ENCODE data around the gene FAM13A.

The FAM13A gene

DNA sequence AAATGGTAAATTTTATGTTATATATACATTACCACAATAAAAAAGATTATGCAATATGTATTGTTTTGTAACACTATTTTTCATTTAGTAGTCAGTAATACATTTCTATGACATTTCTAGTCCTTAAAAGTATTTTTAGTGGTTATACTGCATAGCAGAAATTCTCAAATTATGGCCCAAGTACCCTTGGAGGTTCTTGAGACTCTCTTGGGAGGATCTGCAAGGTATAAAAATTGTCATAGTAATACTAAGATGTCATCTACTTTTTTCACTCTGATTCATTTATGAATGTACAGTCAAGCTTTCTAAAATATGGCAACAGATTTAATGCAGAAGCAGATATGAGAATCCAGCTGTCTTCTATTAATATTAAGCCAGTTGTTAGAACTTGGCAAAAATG, 220.8 kb downstream of the FAM13A start:
- Histone ChIP-seq H2BK12ac (ENCODE audit: low read length) (no peak overlapping the region), H2BK15ac (ENCODE audit: low read length) (no peak overlapping the region), H3K27me3 (ENCODE audit: control insufficient read depth in 3 of 3, insufficient read depth in 3 of 3, low read depth in 1 of 3, low read length in 3 of 3) (no peaks in the 10 kb centered on the region), H3K14ac (ENCODE audit: low read length) (no peak overlapping the region), H3K9ac (ENCODE audit: low read depth, low read length, poor library complexity) (no peak overlapping the region), H3K4me2 (ENCODE audit: insufficient read depth, low read length, poor library complexity, severe bottlenecking) (no peak overlapping the region), H3K4me1 (ENCODE audit: control insufficient read depth in 2 of 2, insufficient read depth in 1 of 2, low read depth in 1 of 2, low read length in 2 of 2) (no peaks in the 10 kb centered on the region), H3K23ac (ENCODE audit: low read depth, low read length, poor library complexity) (no peak overlapping the region), H2AFZ (ENCODE audit: low read length) (no peak overlapping the region), H3K27ac (replicated peaks; ENCODE audit: low read length) (no peak overlapping the region), H3K4ac (ENCODE audit: low read length) (no peak overlapping the region), H2AK5ac (ENCODE audit: low read depth, low read length) (no peak overlapping the region), H3K9me3 (replicated peaks in 1 of 2; ENCODE audit: control insufficient read depth in 2 of 2, insufficient read depth in 1 of 2, low read depth in 1 of 2, low read length in 2 of 2) (no peaks in the 10 kb centered on the region), H3K79me1 (ENCODE audit: low read depth, low read length) (no peaks in the 10 kb centered on the region), H2BK5ac (ENCODE audit: low read length) (no peak overlapping the region), H3K36me3 (replicated peaks in 1 of 2; ENCODE audit: control insufficient read depth in 2 of 2, insufficient read depth in 2 of 2, low read length in 2 of 2) (peaks cover 0 to 2% of the 10 kb centered on the region in 2 donors), H3K18ac (ENCODE audit: low read length) (no peak overlapping the region), H2BK120ac (ENCODE audit: low read depth, low read length) (no peak overlapping the region), H4K91ac (ENCODE audit: low read depth, low read length, poor library complexity) (no peak overlapping the region), H4K8ac (ENCODE audit: low read depth, low read length) (no peak overlapping the region), H3K4me3 (ENCODE audit: low read length in 2 of 2) (no peak overlapping the region)
- DNase-seq (ENCODE audit: low spot score): no peak

DNA sequence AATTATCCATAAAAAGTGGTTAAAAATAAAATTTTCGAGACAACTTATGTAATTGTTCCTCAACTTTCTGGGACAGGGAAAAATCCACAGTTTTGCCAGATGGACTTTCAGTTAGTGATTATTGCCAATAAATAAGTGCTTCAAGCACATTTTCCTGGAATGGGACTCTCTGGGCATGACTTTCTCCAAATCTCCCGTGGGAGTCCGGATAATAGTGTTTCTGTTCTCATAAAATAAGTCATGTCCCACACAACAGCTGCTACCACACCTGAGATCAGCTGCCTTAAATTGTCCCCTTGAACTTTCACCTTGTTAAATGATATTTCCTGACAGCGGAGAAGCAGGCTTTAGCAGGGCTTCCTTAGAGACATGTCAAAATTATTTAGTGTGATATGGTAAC, 226.0 kb downstream of the FAM13A start:
- Histone ChIP-seq H3K4me3 (ENCODE audit: low read length in 2 of 2) (no peak overlapping the region), H3K9me3 (replicated peaks in 1 of 2; ENCODE audit: control insufficient read depth in 2 of 2, insufficient read depth in 1 of 2, low read depth in 1 of 2, low read length in 2 of 2) (no peaks in the 10 kb centered on the region), H2BK120ac (ENCODE audit: low read depth, low read length) (no peak overlapping the region), H2BK12ac (ENCODE audit: low read length) (no peak overlapping the region), H4K91ac (ENCODE audit: low read depth, low read length, poor library complexity) (no peak overlapping the region), H3K14ac (ENCODE audit: low read length) (no peak overlapping the region), H3K23ac (ENCODE audit: low read depth, low read length, poor library complexity) (no peak overlapping the region), H2BK5ac (ENCODE audit: low read length) (no peak overlapping the region), H3K18ac (ENCODE audit: low read length) (no peak overlapping the region), H3K36me3 (replicated peaks in 1 of 2; ENCODE audit: control insufficient read depth in 2 of 2, insufficient read depth in 2 of 2, low read length in 2 of 2) (peaks cover 0 to 2% of the 10 kb centered on the region in 2 donors), H3K4me1 (ENCODE audit: control insufficient read depth in 2 of 2, insufficient read depth in 1 of 2, low read depth in 1 of 2, low read length in 2 of 2) (peaks cover 0 to 1% of the 10 kb centered on the region in 2 donors), H2BK15ac (ENCODE audit: low read length) (no peak overlapping the region), H3K9ac (ENCODE audit: low read depth, low read length, poor library complexity) (no peak overlapping the region), H3K27me3 (ENCODE audit: control insufficient read depth in 3 of 3, insufficient read depth in 3 of 3, low read depth in 1 of 3, low read length in 3 of 3) (no peaks in the 10 kb centered on the region), H3K79me1 (ENCODE audit: low read depth, low read length) (no peaks in the 10 kb centered on the region), H3K27ac (replicated peaks; ENCODE audit: low read length) (no peak overlapping the region), H2AK5ac (ENCODE audit: low read depth, low read length) (no peak overlapping the region), H3K4me2 (ENCODE audit: insufficient read depth, low read length, poor library complexity, severe bottlenecking) (no peak overlapping the region), H2AFZ (ENCODE audit: low read length) (no peak overlapping the region), H4K8ac (ENCODE audit: low read depth, low read length) (no peak overlapping the region), H3K4ac (ENCODE audit: low read length) (no peak overlapping the region)
- WGBS, 2 donors (ENCODE audit: extremely low coverage in 2 of 2, insufficient read length in 2 of 2, insufficient replicate concordance in 1 of 2): no CpG with 5 or more reads among the region's 4 CpGs
- DNase-seq (ENCODE audit: low spot score): no peak

DNA sequence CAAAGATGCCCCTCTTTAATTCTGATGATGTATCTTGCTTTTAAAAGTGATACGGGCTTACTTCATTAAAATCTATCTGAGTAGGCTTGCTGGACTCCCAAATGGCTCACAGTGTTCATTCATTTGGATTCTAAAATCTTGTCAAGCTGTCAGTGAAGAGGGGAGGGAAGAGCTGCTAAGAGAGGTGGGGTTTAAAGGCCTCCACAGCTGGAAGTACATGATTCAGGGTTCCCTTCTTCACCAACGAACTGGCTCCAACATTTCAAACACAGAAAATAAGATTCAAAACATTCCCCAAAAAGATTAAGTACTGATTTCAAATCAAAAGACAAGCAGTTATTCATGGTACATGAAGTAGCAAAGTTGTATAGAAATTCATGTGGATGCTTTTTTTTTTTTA, 226.4 kb downstream of the FAM13A start:
- Histone ChIP-seq H3K79me1 (ENCODE audit: low read depth, low read length) (no peaks in the 10 kb centered on the region), H3K23ac (ENCODE audit: low read depth, low read length, poor library complexity) (no peak overlapping the region), H4K91ac (ENCODE audit: low read depth, low read length, poor library complexity) (no peak overlapping the region), H3K4me2 (ENCODE audit: insufficient read depth, low read length, poor library complexity, severe bottlenecking) (no peak overlapping the region), H3K9me3 (replicated peaks in 1 of 2; ENCODE audit: control insufficient read depth in 2 of 2, insufficient read depth in 1 of 2, low read depth in 1 of 2, low read length in 2 of 2) (no peaks in the 10 kb centered on the region), H3K4me3 (ENCODE audit: low read length in 2 of 2) (no peak overlapping the region), H3K27me3 (ENCODE audit: control insufficient read depth in 3 of 3, insufficient read depth in 3 of 3, low read depth in 1 of 3, low read length in 3 of 3) (no peaks in the 10 kb centered on the region), H2BK15ac (ENCODE audit: low read length) (no peak overlapping the region), H2AK5ac (ENCODE audit: low read depth, low read length) (no peak overlapping the region), H3K4ac (ENCODE audit: low read length) (no peak overlapping the region), H2AFZ (ENCODE audit: low read length) (no peak overlapping the region), H3K9ac (ENCODE audit: low read depth, low read length, poor library complexity) (no peak overlapping the region), H3K14ac (ENCODE audit: low read length) (no peak overlapping the region), H3K18ac (ENCODE audit: low read length) (no peak overlapping the region), H3K27ac (replicated peaks; ENCODE audit: low read length) (no peak overlapping the region), H2BK120ac (ENCODE audit: low read depth, low read length) (no peak overlapping the region), H4K8ac (ENCODE audit: low read depth, low read length) (no peak overlapping the region), H2BK5ac (ENCODE audit: low read length) (no peak overlapping the region), H3K36me3 (replicated peaks in 1 of 2; ENCODE audit: control insufficient read depth in 2 of 2, insufficient read depth in 2 of 2, low read length in 2 of 2) (peaks cover 0 to 2% of the 10 kb centered on the region in 2 donors), H3K4me1 (ENCODE audit: control insufficient read depth in 2 of 2, insufficient read depth in 1 of 2, low read depth in 1 of 2, low read length in 2 of 2) (peaks cover 0 to 1% of the 10 kb centered on the region in 2 donors), H2BK12ac (ENCODE audit: low read length) (no peak overlapping the region)
- no peak for DNase-seq (ENCODE audit: low spot score)
- no CpG with 5 or more reads among the region's 2 CpGs for WGBS, 2 donors (ENCODE audit: extremely low coverage in 2 of 2, insufficient read length in 2 of 2, insufficient replicate concordance in 1 of 2)

DNA sequence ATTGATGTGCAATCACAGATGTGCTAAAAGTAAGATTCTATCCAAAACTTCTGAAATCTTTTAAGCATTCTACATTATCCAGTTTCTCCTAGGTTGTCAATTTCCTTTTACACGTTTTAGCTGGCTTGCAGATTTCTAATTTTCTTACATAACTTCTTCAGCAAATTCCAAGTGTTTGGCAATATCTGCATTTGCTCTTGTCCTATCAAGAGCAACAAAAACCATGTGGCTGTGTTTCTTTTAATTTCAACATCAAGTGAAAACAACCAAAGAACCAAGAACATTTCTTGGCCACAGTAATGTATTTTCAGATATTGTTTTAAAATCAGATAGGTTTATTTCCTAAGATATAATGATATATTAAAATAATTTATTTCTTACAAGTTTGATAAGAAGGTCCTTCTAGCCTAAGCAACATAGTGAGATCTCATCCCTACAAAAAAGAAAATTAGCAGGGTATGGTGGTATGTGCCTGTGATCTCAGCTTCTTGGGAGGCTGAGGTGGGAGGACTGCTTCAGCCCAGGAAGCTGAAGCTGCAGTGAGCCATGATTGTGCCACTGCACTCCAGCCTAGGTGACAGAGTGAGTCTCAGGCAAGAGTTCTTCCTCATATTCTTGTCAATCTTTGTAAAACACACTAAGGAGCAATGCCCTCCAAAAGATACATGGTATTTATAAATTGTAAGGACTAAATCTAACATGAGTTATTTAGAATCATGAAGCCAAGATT, 228.0 kb downstream of the FAM13A start:
- Histone ChIP-seq H2BK15ac (ENCODE audit: low read length) (no peak overlapping the region), H3K4me3 (ENCODE audit: low read length in 2 of 2) (no peak overlapping the region), H3K4me2 (ENCODE audit: insufficient read depth, low read length, poor library complexity, severe bottlenecking) (no peak overlapping the region), H3K18ac (ENCODE audit: low read length) (no peak overlapping the region), H2BK12ac (ENCODE audit: low read length) (no peak overlapping the region), H3K27ac (replicated peaks; ENCODE audit: low read length) (no peak overlapping the region), H3K23ac (ENCODE audit: low read depth, low read length, poor library complexity) (no peak overlapping the region), H3K4ac (ENCODE audit: low read length) (no peak overlapping the region), H3K79me1 (ENCODE audit: low read depth, low read length) (no peaks in the 10 kb centered on the region), H3K9ac (ENCODE audit: low read depth, low read length, poor library complexity) (no peak overlapping the region), H2BK5ac (ENCODE audit: low read length) (no peak overlapping the region), H4K8ac (ENCODE audit: low read depth, low read length) (no peak overlapping the region), H2AFZ (ENCODE audit: low read length) (no peak overlapping the region), H3K14ac (ENCODE audit: low read length) (no peak overlapping the region), H2BK120ac (ENCODE audit: low read depth, low read length) (no peak overlapping the region), H4K91ac (ENCODE audit: low read depth, low read length, poor library complexity) (no peak overlapping the region), H3K9me3 (replicated peaks in 1 of 2; ENCODE audit: control insufficient read depth in 2 of 2, insufficient read depth in 1 of 2, low read depth in 1 of 2, low read length in 2 of 2) (no peaks in the 10 kb centered on the region), H3K27me3 (ENCODE audit: control insufficient read depth in 3 of 3, insufficient read depth in 3 of 3, low read depth in 1 of 3, low read length in 3 of 3) (no peaks in the 10 kb centered on the region), H3K4me1 (ENCODE audit: control insufficient read depth in 2 of 2, insufficient read depth in 1 of 2, low read depth in 1 of 2, low read length in 2 of 2) (peaks cover 0 to 1% of the 10 kb centered on the region in 2 donors), H3K36me3 (replicated peaks in 1 of 2; ENCODE audit: control insufficient read depth in 2 of 2, insufficient read depth in 2 of 2, low read length in 2 of 2) (peaks cover 0 to 2% of the 10 kb centered on the region in 2 donors), H2AK5ac (ENCODE audit: low read depth, low read length) (no peak overlapping the region)
- DNase-seq (ENCODE audit: low spot score): no peak
- WGBS, 2 donors (ENCODE audit: extremely low coverage in 2 of 2, insufficient read length in 2 of 2, insufficient replicate concordance in 1 of 2): no CpG with 5 or more reads among the region's 1 CpG
